ENCODE measurements around the gene LEAP2. TPM values are rescaled to one million over a fixed set of nuclear protein-coding genes. Genes with fewer than 3 reads are reported as not detected.

The LEAP2 gene
- total RNA-seq = 2.1 TPM

- Histone ChIP-seq H3K4me3 (ENCODE audit: low read length in 3 of 3) (no peak within 1 kb of the TSS), H3K36me3 (ENCODE audit: control insufficient read depth in 3 of 3, insufficient read depth in 3 of 3, low read length in 3 of 3) (peaks cover 21 to 37% (median 25%) of the 10 kb centered on the region in 3 donors), H3K27me3 (ENCODE audit: control insufficient read depth in 3 of 3, insufficient read depth in 3 of 3, low read length in 3 of 3) (no peaks in the 10 kb centered on the region), H3K27ac (ENCODE audit: low read depth, low read length) (no peak within 1 kb of the TSS), H3K4me1 (ENCODE audit: control insufficient read depth in 3 of 3, insufficient read depth in 3 of 3, low read length in 3 of 3) (peaks cover 21 to 40% (median 25%) of the 10 kb centered on the region in 3 donors), H3K9me3 (ENCODE audit: control insufficient read depth in 3 of 3, low read length in 3 of 3) (no peaks in the 10 kb centered on the region), H3K9ac (ENCODE audit: low read depth in 1 of 3, low read length in 3 of 3) (no peak within 1 kb of the TSS)
These were observed at the start of gene LEAP2 for GRCh38 chr5:132873119-132873929. Gene LEAP2, plus strand, starts transcription at chr5:132873668. Its CDS starts 27 bp downstream, at chr5:132873695.

GRCh38 chr5:132824426-132824825 is 49.0 kb upstream of the LEAP2 start:
- Histone ChIP-seq H3K27me3 (ENCODE audit: control insufficient read depth in 3 of 3, insufficient read depth in 3 of 3, low read length in 3 of 3) (peaks cover 10 to 33% (median 21%) of the 10 kb centered on the region in 3 donors), H3K9me3 (ENCODE audit: control insufficient read depth in 3 of 3, low read length in 3 of 3) (no peaks in the 10 kb centered on the region), H3K27ac (ENCODE audit: low read depth, low read length) (no peak overlapping the region), H3K4me3 (ENCODE audit: low read length in 3 of 3) (no peak overlapping the region), H3K36me3 (ENCODE audit: control insufficient read depth in 3 of 3, insufficient read depth in 3 of 3, low read length in 3 of 3) (no peaks in the 10 kb centered on the region), H3K9ac (ENCODE audit: low read depth in 1 of 3, low read length in 3 of 3) (no peak overlapping the region), H3K4me1 (ENCODE audit: control insufficient read depth in 3 of 3, insufficient read depth in 3 of 3, low read length in 3 of 3) (peaks cover 6 to 8% (median 7%) of the 10 kb centered on the region in 3 donors)

GRCh38 chr5:132825033-132825833 is 48.2 kb upstream of the LEAP2 start:
- Histone ChIP-seq H3K4me3 (ENCODE audit: low read length in 3 of 3) (no peak overlapping the region), H3K36me3 (ENCODE audit: control insufficient read depth in 3 of 3, insufficient read depth in 3 of 3, low read length in 3 of 3) (no peaks in the 10 kb centered on the region), H3K4me1 (ENCODE audit: control insufficient read depth in 3 of 3, insufficient read depth in 3 of 3, low read length in 3 of 3) (peaks cover 8 to 11% (median 9%) of the 10 kb centered on the region in 3 donors), H3K9ac (ENCODE audit: low read depth in 1 of 3, low read length in 3 of 3) (no peak overlapping the region), H3K9me3 (ENCODE audit: control insufficient read depth in 3 of 3, low read length in 3 of 3) (no peaks in the 10 kb centered on the region), H3K27me3 (ENCODE audit: control insufficient read depth in 3 of 3, insufficient read depth in 3 of 3, low read length in 3 of 3) (peaks cover 7 to 37% (median 24%) of the 10 kb centered on the region in 3 donors), H3K27ac (ENCODE audit: low read depth, low read length) (no peak overlapping the region)

DNA sequence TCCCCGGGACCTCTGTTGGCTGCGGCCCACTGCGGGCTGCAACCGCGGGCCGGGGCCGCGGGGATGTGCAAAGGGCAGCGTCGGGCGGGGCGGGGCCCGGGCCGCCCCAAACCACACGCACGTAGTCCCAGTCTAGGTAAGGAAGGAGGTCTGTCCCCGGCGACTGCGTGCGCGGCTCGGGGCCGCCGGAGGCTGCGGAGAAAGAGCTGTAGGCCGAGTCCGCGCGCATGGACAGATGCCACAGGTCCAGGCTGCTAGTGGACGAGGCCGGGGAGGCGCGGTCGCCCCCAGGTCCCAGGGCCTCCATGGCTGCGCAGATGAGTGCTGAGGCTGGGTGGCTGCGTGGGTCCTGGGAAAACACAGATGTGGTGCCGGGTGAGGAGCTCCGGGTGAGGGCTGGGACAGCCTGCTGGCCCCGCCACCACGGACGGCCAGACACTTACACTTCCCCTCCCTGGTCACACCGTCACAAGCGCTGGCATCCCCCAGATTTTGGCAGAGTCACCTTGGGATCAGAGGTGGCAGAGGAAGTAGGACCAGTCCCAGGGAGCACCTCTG is 47.6 kb upstream of the LEAP2 start:
- Histone ChIP-seq H3K36me3 (ENCODE audit: control insufficient read depth in 3 of 3, insufficient read depth in 3 of 3, low read length in 3 of 3) (no peaks in the 10 kb centered on the region), H3K27me3 (ENCODE audit: control insufficient read depth in 3 of 3, insufficient read depth in 3 of 3, low read length in 3 of 3) (peaks cover 7 to 41% (median 27%) of the 10 kb centered on the region in 3 donors), H3K9me3 (ENCODE audit: control insufficient read depth in 3 of 3, low read length in 3 of 3) (no peaks in the 10 kb centered on the region), H3K4me3 (ENCODE audit: low read length in 3 of 3) (no peak overlapping the region), H3K27ac (ENCODE audit: low read depth, low read length) (no peak overlapping the region), H3K4me1 (ENCODE audit: control insufficient read depth in 3 of 3, insufficient read depth in 3 of 3, low read length in 3 of 3) (peaks cover 8 to 14% (median 9%) of the 10 kb centered on the region in 3 donors), H3K9ac (ENCODE audit: low read depth in 1 of 3, low read length in 3 of 3) (peak overlapping the region in 1 of 3 donors; percentile 33)

DNA sequence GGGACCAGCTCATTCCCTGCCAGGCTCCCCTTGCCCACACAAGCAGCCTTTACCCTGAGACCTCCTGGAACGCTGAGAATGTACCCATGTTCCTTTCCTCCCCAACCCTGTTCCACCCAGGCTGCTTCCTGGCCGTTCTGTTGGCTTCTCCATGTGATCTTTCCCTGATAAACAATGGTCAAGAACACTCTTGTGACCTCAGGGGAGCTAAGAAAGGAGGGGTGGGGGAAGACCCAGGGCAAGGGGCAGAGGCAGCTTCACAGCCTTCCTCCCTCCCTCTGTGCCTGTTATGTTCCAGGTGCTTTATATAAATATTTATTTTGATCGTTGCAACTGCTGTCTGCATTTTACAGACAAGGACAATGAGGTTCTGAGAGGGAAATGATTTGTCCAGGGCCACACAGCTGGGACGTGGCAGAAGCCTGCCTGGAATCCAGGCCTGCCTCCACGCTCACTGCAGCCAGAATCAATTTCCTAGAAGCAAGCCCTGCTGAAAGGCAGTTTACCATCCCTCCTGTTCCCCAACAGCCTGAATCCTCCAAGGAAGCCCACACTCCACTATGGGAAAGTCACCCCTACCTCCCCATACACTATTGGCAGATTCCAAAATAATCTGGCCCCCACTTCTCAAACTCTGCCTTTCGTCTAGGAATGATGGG is 46.9 kb upstream of the LEAP2 start:
- no peak overlapping the region for H3K4me3 ChIP-seq (ENCODE audit: low read length in 3 of 3)
- H3K27me3 ChIP-seq (ENCODE audit: control insufficient read depth in 3 of 3, insufficient read depth in 3 of 3, low read length in 3 of 3) = peaks cover 7 to 41% (median 31%) of the 10 kb centered on the region in 3 donors
- no peaks in the 10 kb centered on the region for H3K9me3 ChIP-seq (ENCODE audit: control insufficient read depth in 3 of 3, low read length in 3 of 3)
- H3K36me3 ChIP-seq (ENCODE audit: control insufficient read depth in 3 of 3, insufficient read depth in 3 of 3, low read length in 3 of 3) = no peaks in the 10 kb centered on the region
- H3K4me1 ChIP-seq (ENCODE audit: control insufficient read depth in 3 of 3, insufficient read depth in 3 of 3, low read length in 3 of 3) = peaks cover 8 to 17% (median 9%) of the 10 kb centered on the region in 3 donors
- H3K9ac ChIP-seq (ENCODE audit: low read depth in 1 of 3, low read length in 3 of 3) = peak overlapping the region in 1 of 3 donors; percentile 33
- no peak overlapping the region for H3K27ac ChIP-seq (ENCODE audit: low read depth, low read length)

DNA sequence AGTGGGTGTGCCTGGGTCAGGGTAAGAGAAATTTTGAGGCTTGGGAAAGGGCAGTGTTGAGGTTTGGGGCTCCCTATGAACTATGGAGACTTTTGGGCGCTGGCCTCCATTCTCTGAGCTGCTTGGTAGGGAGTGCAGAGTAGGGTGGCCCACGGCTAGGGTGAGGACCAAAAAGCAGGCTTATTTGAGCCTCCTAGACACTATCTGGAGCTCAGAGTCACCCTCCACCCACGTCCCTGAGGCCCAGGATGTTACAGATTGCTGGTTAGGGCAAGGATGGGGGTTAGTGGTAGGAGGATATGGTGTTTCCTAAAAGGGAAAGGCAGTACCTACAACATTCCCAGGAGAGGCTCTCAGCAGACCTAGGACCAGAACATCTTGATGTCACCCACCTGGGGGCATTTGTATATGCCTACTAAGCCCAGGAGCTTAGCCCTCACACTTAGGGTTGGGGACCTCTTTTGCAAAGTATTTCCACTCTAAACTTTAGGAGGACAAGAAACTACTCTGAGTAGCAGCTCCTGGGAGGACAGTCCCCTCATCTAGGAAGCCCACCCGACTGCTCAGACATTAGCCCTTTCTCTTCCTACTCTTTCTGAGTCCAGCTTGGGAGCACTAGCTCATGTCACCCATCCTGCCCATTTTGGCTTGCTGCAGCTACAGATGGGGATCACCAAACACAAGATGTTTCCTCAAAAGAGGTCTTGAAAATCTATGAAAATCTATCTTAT is 45.4 kb upstream of the LEAP2 start:
- Histone ChIP-seq H3K4me3 (ENCODE audit: low read length in 3 of 3) (no peak overlapping the region), H3K9ac (ENCODE audit: low read depth in 1 of 3, low read length in 3 of 3) (no peak overlapping the region), H3K9me3 (ENCODE audit: control insufficient read depth in 3 of 3, low read length in 3 of 3) (no peaks in the 10 kb centered on the region), H3K27me3 (ENCODE audit: control insufficient read depth in 3 of 3, insufficient read depth in 3 of 3, low read length in 3 of 3) (peaks cover 7 to 41% (median 31%) of the 10 kb centered on the region in 3 donors), H3K4me1 (ENCODE audit: control insufficient read depth in 3 of 3, insufficient read depth in 3 of 3, low read length in 3 of 3) (peaks cover 5 to 17% (median 8%) of the 10 kb centered on the region in 3 donors), H3K36me3 (ENCODE audit: control insufficient read depth in 3 of 3, insufficient read depth in 3 of 3, low read length in 3 of 3) (no peaks in the 10 kb centered on the region), H3K27ac (ENCODE audit: low read depth, low read length) (no peak overlapping the region)

- Histone ChIP-seq H3K4me3 (ENCODE audit: low read length in 3 of 3) (peak overlapping the region in 2 of 3 donors; percentile 66 to 81), H3K36me3 (ENCODE audit: control insufficient read depth in 3 of 3, insufficient read depth in 3 of 3, low read length in 3 of 3) (no peaks in the 10 kb centered on the region), H3K9ac (ENCODE audit: low read depth in 1 of 3, low read length in 3 of 3) (peak overlapping the region in 1 of 3 donors; percentile 78), H3K9me3 (ENCODE audit: control insufficient read depth in 3 of 3, low read length in 3 of 3) (no peaks in the 10 kb centered on the region), H3K27ac (ENCODE audit: low read depth, low read length) (no peak overlapping the region), H3K4me1 (ENCODE audit: control insufficient read depth in 3 of 3, insufficient read depth in 3 of 3, low read length in 3 of 3) (peaks cover 4 to 17% (median 8%) of the 10 kb centered on the region in 3 donors), H3K27me3 (ENCODE audit: control insufficient read depth in 3 of 3, insufficient read depth in 3 of 3, low read length in 3 of 3) (peaks cover 7 to 35% (median 31%) of the 10 kb centered on the region in 3 donors)
These were observed 44.5 kb upstream of the LEAP2 start for GRCh38 chr5:132828846-132829494.

DNA sequence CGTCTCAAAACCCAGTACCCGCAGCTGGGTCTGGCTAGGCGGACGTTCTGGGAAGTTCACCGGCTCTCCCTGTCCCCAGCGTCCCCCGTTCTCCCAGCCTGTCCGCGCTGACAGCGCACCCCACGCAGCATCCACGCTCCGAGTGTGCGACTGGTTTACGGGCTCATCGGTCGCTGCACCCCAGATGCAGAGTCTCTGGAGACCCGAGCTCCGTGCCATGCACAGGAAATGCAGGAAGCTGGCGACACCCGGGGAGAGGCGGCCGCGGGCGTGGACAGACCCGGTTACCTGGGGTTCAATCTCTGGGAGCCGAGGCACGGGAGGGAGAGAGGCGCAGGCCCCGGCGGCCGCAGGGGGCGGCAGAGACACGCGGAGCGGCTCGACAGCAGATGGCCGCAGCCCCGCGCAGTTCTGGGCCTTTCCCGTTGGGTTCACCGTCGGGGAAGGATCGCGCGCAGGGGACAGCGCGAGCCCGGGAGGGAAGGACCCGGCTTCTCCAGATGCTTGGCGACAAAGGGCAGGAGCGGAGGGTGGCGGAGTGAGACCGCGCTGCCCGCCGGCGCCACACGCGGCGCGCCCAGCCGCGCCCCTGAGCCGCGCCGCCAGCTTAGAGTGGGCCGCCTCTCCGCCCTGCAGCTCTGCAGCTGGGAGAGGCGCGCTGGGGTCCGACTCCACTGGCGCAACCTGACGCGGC is 43.6 kb upstream of the LEAP2 start:
- Histone ChIP-seq H3K4me3 (ENCODE audit: low read length in 3 of 3) (peak overlapping the region; percentile 66 to 81 (median 73)), H3K4me1 (ENCODE audit: control insufficient read depth in 3 of 3, insufficient read depth in 3 of 3, low read length in 3 of 3) (peaks cover 4 to 17% (median 8%) of the 10 kb centered on the region in 3 donors), H3K36me3 (ENCODE audit: control insufficient read depth in 3 of 3, insufficient read depth in 3 of 3, low read length in 3 of 3) (no peaks in the 10 kb centered on the region), H3K9me3 (ENCODE audit: control insufficient read depth in 3 of 3, low read length in 3 of 3) (no peaks in the 10 kb centered on the region), H3K27me3 (ENCODE audit: control insufficient read depth in 3 of 3, insufficient read depth in 3 of 3, low read length in 3 of 3) (peaks cover 7 to 33% (median 26%) of the 10 kb centered on the region in 3 donors), H3K27ac (ENCODE audit: low read depth, low read length) (no peak overlapping the region), H3K9ac (ENCODE audit: low read depth in 1 of 3, low read length in 3 of 3) (peak overlapping the region; percentile 57 to 78 (median 73))

All from skeletal muscle tissue (tissue), 4 donors.